ENCODE data around the gene GRM7.

Gene GRM7

DNA sequence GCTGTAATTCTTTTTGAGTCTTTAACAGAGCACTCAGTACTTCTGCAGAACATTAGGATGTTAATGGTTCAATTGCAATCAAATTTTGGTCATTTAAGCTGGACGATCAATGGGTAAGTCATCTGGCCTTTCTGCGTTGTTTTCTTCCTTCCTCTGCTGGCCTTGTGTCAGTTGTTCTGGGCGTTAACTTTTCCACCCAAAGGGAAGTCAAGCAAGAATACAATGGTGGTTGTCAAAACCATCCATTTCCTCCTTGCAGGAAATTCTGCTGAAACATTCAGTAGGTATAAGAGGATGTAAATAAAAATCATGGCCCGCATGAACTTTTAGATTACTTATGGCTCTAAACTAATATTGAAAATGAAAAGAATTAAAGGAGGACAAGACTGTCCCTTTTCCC is 584.0 kb downstream of the GRM7 start:
- Histone ChIP-seq H3K4me1 (ENCODE audit: insufficient read depth, poor library complexity, severe bottlenecking) (no peaks in the 10 kb centered on the region), H3K27ac (ENCODE audit: poor library complexity, severe bottlenecking) (no peak overlapping the region), H3K9me3 (ENCODE audit: severe bottlenecking) (no peaks in the 10 kb centered on the region), H3K4me3 (ENCODE audit: severe bottlenecking) (no peak overlapping the region), H3K27me3 (ENCODE audit: insufficient read depth, poor library complexity, severe bottlenecking) (no peaks in the 10 kb centered on the region), H3K36me3 (ENCODE audit: low read depth) (no peaks in the 10 kb centered on the region)
- ATAC-seq (ENCODE audit: low read depth): no peak
- TF ChIP-seq, protein P1, sequence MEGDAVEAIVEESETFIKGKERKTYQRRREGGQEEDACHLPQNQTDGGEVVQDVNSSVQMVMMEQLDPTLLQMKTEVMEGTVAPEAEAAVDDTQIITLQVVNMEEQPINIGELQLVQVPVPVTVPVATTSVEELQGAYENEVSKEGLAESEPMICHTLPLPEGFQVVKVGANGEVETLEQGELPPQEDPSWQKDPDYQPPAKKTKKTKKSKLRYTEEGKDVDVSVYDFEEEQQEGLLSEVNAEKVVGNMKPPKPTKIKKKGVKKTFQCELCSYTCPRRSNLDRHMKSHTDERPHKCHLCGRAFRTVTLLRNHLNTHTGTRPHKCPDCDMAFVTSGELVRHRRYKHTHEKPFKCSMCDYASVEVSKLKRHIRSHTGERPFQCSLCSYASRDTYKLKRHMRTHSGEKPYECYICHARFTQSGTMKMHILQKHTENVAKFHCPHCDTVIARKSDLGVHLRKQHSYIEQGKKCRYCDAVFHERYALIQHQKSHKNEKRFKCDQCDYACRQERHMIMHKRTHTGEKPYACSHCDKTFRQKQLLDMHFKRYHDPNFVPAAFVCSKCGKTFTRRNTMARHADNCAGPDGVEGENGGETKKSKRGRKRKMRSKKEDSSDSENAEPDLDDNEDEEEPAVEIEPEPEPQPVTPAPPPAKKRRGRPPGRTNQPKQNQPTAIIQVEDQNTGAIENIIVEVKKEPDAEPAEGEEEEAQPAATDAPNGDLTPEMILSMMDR (IDR thresholded peaks at IDR 0.05; ENCODE audit: poor library complexity, severe bottlenecking): no peak
- DNase-seq (ENCODE audit: low spot score): no peak

DNA sequence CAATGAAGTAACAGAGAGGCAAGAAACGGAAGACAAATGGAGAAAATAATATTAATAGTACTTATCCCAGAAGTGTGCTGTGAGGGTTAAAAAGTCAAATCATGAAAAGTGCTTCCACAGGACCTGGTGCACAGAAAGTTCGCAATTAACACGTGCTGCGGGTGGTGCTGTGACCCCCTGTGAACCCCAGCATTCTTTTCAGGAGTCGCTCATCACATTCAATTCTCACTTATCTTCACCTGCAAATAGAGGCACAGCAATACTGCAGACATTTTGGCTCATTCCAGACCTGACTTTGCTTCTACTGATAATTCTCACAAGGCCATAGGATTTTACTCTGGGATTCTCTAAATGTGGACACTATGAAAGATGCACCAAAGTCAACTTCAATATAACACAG is 584.4 kb downstream of the GRM7 start:
- Histone ChIP-seq H3K27ac (ENCODE audit: poor library complexity, severe bottlenecking) (no peak overlapping the region), H3K4me1 (ENCODE audit: insufficient read depth, poor library complexity, severe bottlenecking) (no peaks in the 10 kb centered on the region), H3K4me3 (ENCODE audit: severe bottlenecking) (no peak overlapping the region), H3K27me3 (ENCODE audit: insufficient read depth, poor library complexity, severe bottlenecking) (no peaks in the 10 kb centered on the region), H3K36me3 (ENCODE audit: low read depth) (no peaks in the 10 kb centered on the region), H3K9me3 (ENCODE audit: severe bottlenecking) (no peaks in the 10 kb centered on the region)
- TF ChIP-seq, protein P1 (IDR thresholded peaks at IDR 0.05; ENCODE audit: poor library complexity, severe bottlenecking): no peak
- ATAC-seq (ENCODE audit: low read depth): no peak
- no peak for DNase-seq (ENCODE audit: low spot score)

DNA sequence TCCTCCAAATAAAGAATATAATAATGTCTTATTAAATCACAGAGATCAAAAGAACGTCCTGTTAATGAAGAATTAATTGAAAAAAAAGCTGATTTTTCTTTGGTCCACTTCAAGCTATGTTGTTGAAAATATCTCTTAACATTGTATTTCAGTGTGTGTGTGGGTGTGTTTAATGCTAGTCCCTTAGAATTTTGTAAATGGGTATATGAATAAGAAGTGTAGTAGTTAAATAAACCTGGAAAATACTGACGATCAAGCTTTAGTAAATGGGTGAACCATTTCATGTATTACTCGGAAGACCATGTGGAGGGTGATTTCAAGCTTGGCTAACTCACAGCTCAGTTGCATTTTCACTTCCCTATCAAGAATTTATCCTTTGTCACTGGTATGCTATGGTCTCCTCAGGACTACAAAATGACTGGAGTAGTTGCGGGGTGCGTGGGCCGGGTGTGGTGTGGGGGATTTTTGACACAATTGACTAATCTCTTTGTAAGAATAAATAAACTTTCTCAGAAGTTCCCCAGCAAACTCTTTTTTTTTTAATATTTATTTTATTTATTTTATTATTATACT is 586.4 kb downstream of the GRM7 start:
- Histone ChIP-seq H3K27ac (ENCODE audit: poor library complexity, severe bottlenecking) (no peak overlapping the region), H3K4me3 (ENCODE audit: severe bottlenecking) (no peak overlapping the region), H3K4me1 (ENCODE audit: insufficient read depth, poor library complexity, severe bottlenecking) (no peaks in the 10 kb centered on the region), H3K27me3 (ENCODE audit: insufficient read depth, poor library complexity, severe bottlenecking) (no peaks in the 10 kb centered on the region), H3K9me3 (ENCODE audit: severe bottlenecking) (no peaks in the 10 kb centered on the region), H3K36me3 (ENCODE audit: low read depth) (no peaks in the 10 kb centered on the region)
- DNase-seq (ENCODE audit: low spot score) (no peak), ATAC-seq (ENCODE audit: low read depth) (no peak)
- TF ChIP-seq, protein P1 (IDR thresholded peaks at IDR 0.05; ENCODE audit: poor library complexity, severe bottlenecking): no peak

DNA sequence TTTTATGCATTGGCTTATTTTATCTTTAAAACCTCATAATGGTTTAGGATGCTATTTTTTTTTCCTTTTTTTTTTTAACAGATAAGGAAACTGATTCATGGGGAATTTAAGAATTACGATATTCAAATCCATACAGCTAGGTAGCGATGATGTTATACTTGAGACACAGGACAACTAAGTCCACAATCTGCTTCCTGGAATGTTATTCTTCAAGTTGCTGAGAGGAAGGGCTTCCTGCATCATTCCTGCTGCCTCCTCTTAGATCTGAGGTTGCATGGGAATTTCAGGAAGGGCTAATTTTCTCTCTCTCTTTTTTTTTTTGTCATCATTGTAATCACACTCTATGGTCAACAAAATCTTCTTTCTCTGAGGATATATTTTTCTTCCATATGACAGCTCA is 595.5 kb downstream of the GRM7 start:
- Histone ChIP-seq H3K4me1 (ENCODE audit: insufficient read depth, poor library complexity, severe bottlenecking) (no peaks in the 10 kb centered on the region), H3K9me3 (ENCODE audit: severe bottlenecking) (peaks cover 2% of the 10 kb centered on the region), H3K27me3 (ENCODE audit: insufficient read depth, poor library complexity, severe bottlenecking) (no peaks in the 10 kb centered on the region), H3K36me3 (ENCODE audit: low read depth) (no peaks in the 10 kb centered on the region), H3K4me3 (ENCODE audit: severe bottlenecking) (no peak overlapping the region), H3K27ac (ENCODE audit: poor library complexity, severe bottlenecking) (no peak overlapping the region)
- no peak for DNase-seq (ENCODE audit: low spot score)
- ATAC-seq (ENCODE audit: low read depth): no peak
- TF ChIP-seq, protein P1 (IDR thresholded peaks at IDR 0.05; ENCODE audit: poor library complexity, severe bottlenecking): no peak

DNA sequence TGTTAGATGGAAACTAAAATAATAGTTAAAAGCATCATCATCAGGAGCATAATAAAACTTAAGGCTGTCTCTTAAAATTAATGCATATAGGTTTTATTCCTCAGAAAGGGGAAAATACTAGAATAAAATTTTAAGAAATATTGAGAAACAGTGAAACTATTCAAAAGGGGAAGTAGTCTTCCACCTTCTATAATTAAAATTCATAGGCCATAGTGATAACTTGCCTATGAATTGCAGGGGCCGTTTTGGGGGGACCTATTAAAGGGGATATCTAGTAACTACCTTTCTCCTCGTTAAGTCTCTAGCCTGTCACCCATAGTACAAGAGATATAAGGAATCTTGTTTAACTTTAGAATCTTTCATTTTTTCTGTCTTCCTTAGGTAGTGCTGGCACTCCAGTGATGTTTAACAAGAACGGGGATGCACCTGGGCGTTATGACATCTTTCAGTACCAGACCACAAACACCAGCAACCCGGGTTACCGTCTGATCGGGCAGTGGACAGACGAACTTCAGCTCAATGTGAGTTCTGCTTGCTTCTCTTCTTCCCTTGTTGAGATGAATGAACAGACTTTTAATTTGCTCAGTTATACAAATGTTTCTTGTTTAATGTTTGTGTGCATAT is 600.4 kb downstream of the GRM7 start:
- DNase-seq (ENCODE audit: low spot score): no peak
- Histone ChIP-seq H3K9me3 (ENCODE audit: severe bottlenecking) (no peaks in the 10 kb centered on the region), H3K4me1 (ENCODE audit: insufficient read depth, poor library complexity, severe bottlenecking) (no peaks in the 10 kb centered on the region), H3K4me3 (ENCODE audit: severe bottlenecking) (no peak overlapping the region), H3K27me3 (ENCODE audit: insufficient read depth, poor library complexity, severe bottlenecking) (no peaks in the 10 kb centered on the region), H3K36me3 (ENCODE audit: low read depth) (no peaks in the 10 kb centered on the region), H3K27ac (ENCODE audit: poor library complexity, severe bottlenecking) (no peak overlapping the region)
- ATAC-seq (ENCODE audit: low read depth): no peak
- TF ChIP-seq, protein P1 (IDR thresholded peaks at IDR 0.05; ENCODE audit: poor library complexity, severe bottlenecking): no peak

Data from RWPE2 (cell line).